H9 (cell line): Measurements from ENCODE around the gene ARPIN. TPM values are rescaled to one million over a fixed set of nuclear protein-coding genes. Genes with fewer than 3 reads are reported as not detected.

Source experiments
- DNase-seq: peaks from one replicate; pipeline ENCODE4 v3.0.0-alpha.2; 2017
- H2AFZ ChIP-seq: one replicate; pipeline ENCODE4 v1.6.1; 2013; ENCODE audit warnings: mild to moderate bottlenecking, low read length, control low read depth, moderate library complexity
- H2AK5ac ChIP-seq: 2 replicates; pipeline ENCODE4 v1.6.1; 2013; ENCODE audit warnings: low read length, control low read depth, mixed read lengths; ENCODE audit not compliant: insufficient read length
- H2BK120ac ChIP-seq: one replicate; pipeline ENCODE4 v1.6.1; 2013; ENCODE audit warnings: low read depth, mild to moderate bottlenecking, low read length, control low read depth, inconsistent platforms; ENCODE audit not compliant: poor library complexity, severe bottlenecking
- H2BK12ac ChIP-seq: 2 replicates; pipeline ENCODE4 v1.6.1; 2013; ENCODE audit warnings: low read length, control low read depth, mixed read lengths, low read depth; ENCODE audit not compliant: insufficient read length
- H2BK15ac ChIP-seq: 2 replicates; pipeline ENCODE4 v1.6.1; 2013; ENCODE audit warnings: low read depth, low read length, control low read depth
- H2BK20ac ChIP-seq: one replicate; pipeline ENCODE4 v1.6.1; 2013; ENCODE audit warnings: low read depth, mild to moderate bottlenecking, low read length, control low read depth, inconsistent platforms; ENCODE audit not compliant: poor library complexity, severe bottlenecking
- H2BK5ac ChIP-seq: 2 replicates; pipeline ENCODE4 v1.6.1; 2013; ENCODE audit warnings: low read length, control low read depth, mixed read lengths; ENCODE audit not compliant: insufficient read length
- H3K14ac ChIP-seq: 2 replicates; pipeline ENCODE4 v1.6.1; 2013; ENCODE audit warnings: low read length, control low read depth; ENCODE audit not compliant: insufficient read depth
- H3K18ac ChIP-seq: 2 replicates; pipeline ENCODE4 v1.6.1; 2013; ENCODE audit warnings: low read depth, mild to moderate bottlenecking, mixed read lengths, low read length, control low read depth; ENCODE audit not compliant: insufficient read length
- H3K23ac ChIP-seq: 2 replicates; pipeline ENCODE4 v1.6.1; 2013; ENCODE audit warnings: low read length, control low read depth, mixed read lengths, low read depth; ENCODE audit not compliant: insufficient read length
- H3K23me2 ChIP-seq: 2 replicates; pipeline ENCODE4 v1.6.1; 2013; ENCODE audit warnings: low read depth, mild to moderate bottlenecking, mixed read lengths, low read length, control low read depth; ENCODE audit not compliant: insufficient read length, poor library complexity, severe bottlenecking
- H3K27ac ChIP-seq: 2 replicates; pipeline ENCODE4 v1.5.1; 2013; ENCODE audit warnings: low read length, control low read depth, mixed read lengths, low read depth; ENCODE audit not compliant: insufficient read length
- H3K27me3 ChIP-seq: 2 replicates; pipeline ENCODE4 v1.6.1; 2013; ENCODE audit warnings: low read length, control low read depth, inconsistent platforms; ENCODE audit not compliant: insufficient read depth
- H3K4ac ChIP-seq: 2 replicates; pipeline ENCODE4 v1.6.1; 2013; ENCODE audit warnings: low read depth, mild to moderate bottlenecking, control low read depth, inconsistent platforms, low read length, moderate library complexity
- H3K4me1 ChIP-seq: 2 replicates; pipeline ENCODE4 v1.6.1; 2013; ENCODE audit warnings: low read length, control low read depth, inconsistent platforms; ENCODE audit not compliant: insufficient read depth
- H3K4me2 ChIP-seq: 2 replicates; pipeline ENCODE4 v1.6.1; 2013; ENCODE audit warnings: low read length, control low read depth, mixed read lengths; ENCODE audit not compliant: insufficient read length, insufficient read depth
- H3K56ac ChIP-seq: 2 replicates; pipeline ENCODE4 v1.6.1; 2013; ENCODE audit warnings: low read depth, mild to moderate bottlenecking, mixed read lengths, low read length, control low read depth; ENCODE audit not compliant: insufficient read length
- H3K79me1 ChIP-seq: 2 replicates; pipeline ENCODE4 v1.6.1; 2013; ENCODE audit warnings: low read depth, mild to moderate bottlenecking, moderate library complexity, low read length, control low read depth, inconsistent platforms; ENCODE audit not compliant: insufficient read depth, poor library complexity, severe bottlenecking
- H3K79me2 ChIP-seq: 2 replicates; pipeline ENCODE4 v1.6.1; 2013; ENCODE audit warnings: low read length, control low read depth, inconsistent platforms; ENCODE audit not compliant: insufficient read depth
- H3K9ac ChIP-seq: 2 replicates; pipeline ENCODE4 v1.6.1; 2013; ENCODE audit warnings: low read length, control low read depth, mixed read lengths; ENCODE audit not compliant: insufficient read length; ENCODE audit errors: extremely low read depth
- H3K9me3 ChIP-seq: one replicate; pipeline ENCODE4 v1.6.1; 2013; ENCODE audit warnings: low read depth, low read length, inconsistent platforms; ENCODE audit not compliant: control insufficient read depth
- H3T11ph ChIP-seq: one replicate; pipeline ENCODE4 v1.6.1; 2013; ENCODE audit warnings: mild to moderate bottlenecking, low read length, control low read depth, inconsistent platforms
- H4K20me1 ChIP-seq: one replicate; pipeline ENCODE4 v1.6.1; 2013; ENCODE audit not compliant: control insufficient read depth, insufficient read length, insufficient read depth
- H4K5ac ChIP-seq: 2 replicates; pipeline ENCODE4 v1.6.1; 2013; ENCODE audit warnings: low read depth, mild to moderate bottlenecking, mixed read lengths, low read length, control low read depth; ENCODE audit not compliant: insufficient read length
- H4K8ac ChIP-seq: replicated peaks from 2 replicates; pipeline ENCODE4 v1.6.1; 2013; ENCODE audit warnings: low read length, control low read depth, mixed read lengths, low read depth; ENCODE audit not compliant: insufficient read length
- H4K91ac ChIP-seq: 2 replicates; pipeline ENCODE4 v1.6.1; 2013; ENCODE audit warnings: low read depth, mild to moderate bottlenecking, moderate library complexity, mixed read lengths, low read length, control low read depth; ENCODE audit not compliant: insufficient read length
- H3K27ac Mint-ChIP-seq, 3 experiments: 2 replicates in 2 of 3; 3 replicates in 1 of 3; pipeline ENCODE4 v1.8.0; 2020 to 2021; ENCODE audit warnings: mixed read lengths in 3 of 3, mild to moderate bottlenecking in 1 of 3, moderate library complexity in 1 of 3
- H3K27me3 Mint-ChIP-seq: 2 replicates; pipeline ENCODE4 v1.8.0; 2021; ENCODE audit warnings: low read depth, mild to moderate bottlenecking, moderate library complexity, mixed read lengths
- H3K36me3 Mint-ChIP-seq, 3 experiments: 2 replicates in 2 of 3; 3 replicates in 1 of 3; pipeline ENCODE4 v1.8.0; 2020 to 2021; ENCODE audit warnings: low read depth in 3 of 3, mixed read lengths in 3 of 3; ENCODE audit not compliant: insufficient read depth in 1 of 3
- H3K4me1 Mint-ChIP-seq, 2 experiments: 2 replicates each; pipeline ENCODE4 v1.8.0; 2020; ENCODE audit warnings: mixed read lengths in 2 of 2
- H3K4me3 Mint-ChIP-seq, 2 experiments: 2 replicates in 1 of 2; 3 replicates in 1 of 2; pipeline ENCODE4 v1.8.0; 2020 to 2021; ENCODE audit warnings: mild to moderate bottlenecking in 2 of 2, mixed read lengths in 2 of 2, moderate library complexity in 1 of 2
- H3K9me3 Mint-ChIP-seq, 2 experiments: 2 replicates in 1 of 2; 3 replicates in 1 of 2; pipeline ENCODE4 v1.8.0; 2020; ENCODE audit warnings: mild to moderate bottlenecking in 2 of 2, mixed read lengths in 2 of 2, moderate library complexity in 1 of 2
- CTCF ChIP-seq: fragments of 200-600 bp; sonication (generic); conservative IDR thresholded peaks from 3 replicates; pipeline ENCODE4 v1.8.0; 2021; ENCODE audit warnings: antibody characterized with exemption, mild to moderate bottlenecking
- WGBS: extraction: QIAGEN DNeasy Blood & Tissue Kit; methylation state at CpG from one replicate; pipeline ENCODE4 v1.1.7; 2013; ENCODE audit warnings: missing lambda C conversion rate, low lambda C conversion rate, mixed read lengths; ENCODE audit not compliant: insufficient read length; ENCODE audit errors: extremely low coverage; 5-methylcytosine and 5-hydroxymethylcytosine counted together
- total RNA-seq: library from RNA; stranded (reverse); gene quantifications from 2 replicates; pipeline ENCODE4 v1.2.1, GENCODE V29; 2021

ARPIN gene
- total RNA-seq, 1 experiment from 2014 or later = 6.4 TPM

- H3K27me3 ChIP-seq = no peaks in the 10 kb centered on the region
- H3K4me1 Mint-ChIP-seq = peaks cover 0 to 5% of the 10 kb centered on the region in 2 experiments; a peak in 2 of 4 replicates
- H3K4ac ChIP-seq = no peak overlapping the region
- H3K18ac ChIP-seq = no peak overlapping the region
- no peak for DNase-seq
- H3K36me3 Mint-ChIP-seq = peaks cover 6 to 46% (median 35%) of the 10 kb centered on the region in 3 experiments; a peak in 6 of 7 replicates
- no peak overlapping the region for H3K23ac ChIP-seq
- H2BK5ac ChIP-seq = no peak overlapping the region
- H2BK20ac ChIP-seq = no peak overlapping the region
- H3K9me3 Mint-ChIP-seq = no peaks in the 10 kb centered on the region
- no peaks in the 10 kb centered on the region for H3K27me3 Mint-ChIP-seq
- no peaks in the 10 kb centered on the region for H4K20me1 ChIP-seq
- H2BK15ac ChIP-seq = no peak overlapping the region
- H2BK12ac ChIP-seq = no peak overlapping the region
- no peak overlapping the region for H3T11ph ChIP-seq
- no peaks in the 10 kb centered on the region for H3K9me3 ChIP-seq
- H3K27ac Mint-ChIP-seq = no peak overlapping the region
- no peak overlapping the region for H2BK120ac ChIP-seq
- no peak overlapping the region for H4K5ac ChIP-seq
- H2AFZ ChIP-seq = no peak overlapping the region
- H3K79me2 ChIP-seq = no peaks in the 10 kb centered on the region
- no peaks in the 10 kb centered on the region for H3K23me2 ChIP-seq
- H3K79me1 ChIP-seq = no peaks in the 10 kb centered on the region
- H3K4me1 ChIP-seq = no peaks in the 10 kb centered on the region
- no peak overlapping the region for H3K9ac ChIP-seq
- H3K4me2 ChIP-seq = no peak overlapping the region
- H4K8ac ChIP-seq = no peak overlapping the region
- H3K4me3 Mint-ChIP-seq = no peak overlapping the region
- no peak for TF ChIP-seq CTCF
- H3K14ac ChIP-seq = no peak overlapping the region
- no peak overlapping the region for H2AK5ac ChIP-seq
- no peak overlapping the region for H4K91ac ChIP-seq
- WGBS = no CpG with 5 or more reads among the region's 1 CpG
- H3K27ac ChIP-seq = no peak overlapping the region
- H3K56ac ChIP-seq = no peak overlapping the region
Measured at GRCh38 chr15:89883518-89883917, 29.2 kb downstream of the ARPIN start.
